ENCODE data around the gene MYO5B.
A peak's percentile ranks its signal among the peaks of the same experiment; 100 is the strongest.
"Not testable (repeated sequence)": the region's sequence is repeated elsewhere in the genome, so short reads cannot be mapped to it uniquely, and the experiment has no call there.

The MYO5B gene

GRCh38 chr18:49842656-49843055, 352.3 kb downstream of the MYO5B start:
- H3K27me3 ChIP-seq (replicated peaks in 2 of 5; ENCODE audit: control insufficient read depth in 4 of 5, insufficient read depth in 5 of 5, low read length in 4 of 5) = peaks cover 0 to 2% (median 0%) of the 10 kb centered on the region in 5 experiments
- CTCF ChIA-PET = no interaction called here
- WGBS (ENCODE audit: insufficient coverage) = 100% methylated on average over 4 of the region's 4 CpGs

GRCh38 chr18:49841236-49842217, 353.4 kb downstream of the MYO5B start:
- Histone ChIP-seq H3K27me3 (replicated peaks in 2 of 5; ENCODE audit: control insufficient read depth in 4 of 5, insufficient read depth in 5 of 5, low read length in 4 of 5) (peaks cover 0 to 7% (median 0%) of the 10 kb centered on the region in 5 experiments), H3K36me3 (ENCODE audit: control insufficient read depth in 4 of 4, insufficient read depth in 4 of 4, low read length in 3 of 4) (no peaks in the 10 kb centered on the region), H3K9me3 (ENCODE audit: control extremely low read depth in 1 of 5, control insufficient read depth in 4 of 5, insufficient read depth in 2 of 5, low read depth in 1 of 5, low read length in 4 of 5) (no peaks in the 10 kb centered on the region), H3K27ac (ENCODE audit: insufficient read depth in 1 of 2, low read depth in 1 of 2, low read length in 2 of 2, poor library complexity in 1 of 2, severe bottlenecking in 2 of 2) (no peak overlapping the region), H3K4me3 (ENCODE audit: control insufficient read depth in 1 of 7, extremely low read depth in 1 of 7, insufficient read depth in 4 of 7, low read depth in 2 of 7, low read length in 6 of 7) (no peak overlapping the region), H3K4me1 (ENCODE audit: control extremely low read depth in 1 of 4, control insufficient read depth in 4 of 4, insufficient read depth in 4 of 4, low read length in 3 of 4) (no peaks in the 10 kb centered on the region)
- CTCF ChIA-PET = interaction anchor here (0.9 to 1.0 kb wide), 2 partner anchors 10 to 11 kb away, joined by 3 read pairs; no protein-coding TSS in a partner anchor
- no peak for DNase-seq
- 94% methylated on average over 10 of the region's 12 CpGs for WGBS (ENCODE audit: insufficient coverage)
- POLR2A ChIA-PET = no interaction called here

More at GRCh38 chr18:49842656-49843055, 352.3 kb downstream of the MYO5B start:
- Histone ChIP-seq H3K9me3 (ENCODE audit: control extremely low read depth in 1 of 5, control insufficient read depth in 4 of 5, insufficient read depth in 2 of 5, low read depth in 1 of 5, low read length in 4 of 5) (no peaks in the 10 kb centered on the region), H3K36me3 (ENCODE audit: control insufficient read depth in 4 of 4, insufficient read depth in 4 of 4, low read length in 3 of 4) (no peaks in the 10 kb centered on the region), H3K4me1 (ENCODE audit: control extremely low read depth in 1 of 4, control insufficient read depth in 4 of 4, insufficient read depth in 4 of 4, low read length in 3 of 4) (no peaks in the 10 kb centered on the region), H3K4me3 (ENCODE audit: control insufficient read depth in 1 of 7, extremely low read depth in 1 of 7, insufficient read depth in 4 of 7, low read depth in 2 of 7, low read length in 6 of 7) (no peak overlapping the region), H3K27ac (ENCODE audit: insufficient read depth in 1 of 2, low read depth in 1 of 2, low read length in 2 of 2, poor library complexity in 1 of 2, severe bottlenecking in 2 of 2) (no peak overlapping the region)
- DNase-seq = no peak
- POLR2A ChIA-PET = no interaction called here

- H3K4me3 ChIP-seq (ENCODE audit: control insufficient read depth in 1 of 7, extremely low read depth in 1 of 7, insufficient read depth in 4 of 7, low read depth in 2 of 7, low read length in 6 of 7) = no peak overlapping the region
- no peaks in the 10 kb centered on the region for H3K36me3 ChIP-seq (ENCODE audit: control insufficient read depth in 4 of 4, insufficient read depth in 4 of 4, low read length in 3 of 4)
- no peaks in the 10 kb centered on the region for H3K4me1 ChIP-seq (ENCODE audit: control extremely low read depth in 1 of 4, control insufficient read depth in 4 of 4, insufficient read depth in 4 of 4, low read length in 3 of 4)
- H3K27me3 ChIP-seq (replicated peaks in 2 of 5; ENCODE audit: control insufficient read depth in 4 of 5, insufficient read depth in 5 of 5, low read length in 4 of 5) = peaks cover 0 to 8% (median 0%) of the 10 kb centered on the region in 5 experiments
- no peaks in the 10 kb centered on the region for H3K9me3 ChIP-seq (ENCODE audit: control extremely low read depth in 1 of 5, control insufficient read depth in 4 of 5, insufficient read depth in 2 of 5, low read depth in 1 of 5, low read length in 4 of 5)
- no peak for DNase-seq
- WGBS (ENCODE audit: insufficient coverage) = 96% methylated on average over 8 of the region's 8 CpGs
- ChIA-PET POLR2A (no interaction called here), CTCF (no interaction called here)
- H3K27ac ChIP-seq (ENCODE audit: insufficient read depth in 1 of 2, low read depth in 1 of 2, low read length in 2 of 2, poor library complexity in 1 of 2, severe bottlenecking in 2 of 2) = no peak overlapping the region
Observed at GRCh38 chr18:49839012-49839411, 355.9 kb downstream of the MYO5B start.

DNA sequence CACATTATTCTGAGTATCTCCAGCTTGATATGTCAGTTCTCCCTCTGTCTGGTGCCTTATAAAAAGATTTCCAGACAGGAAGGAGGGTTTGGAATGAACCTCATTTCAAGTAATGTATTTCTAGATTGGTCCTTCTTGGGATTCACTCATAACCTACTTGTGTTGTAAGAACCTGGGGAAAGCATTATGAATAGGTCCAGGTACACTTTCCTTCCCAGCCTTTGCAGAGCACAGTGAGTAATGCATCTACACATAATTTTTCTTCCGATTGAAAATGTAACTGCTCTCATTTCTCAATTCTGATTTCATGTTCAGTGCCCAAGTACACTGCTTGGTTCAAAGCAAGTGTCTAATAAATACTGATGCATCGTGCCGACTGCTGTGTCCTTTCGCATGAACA, 356.6 kb downstream of the MYO5B start:
- POLR2A ChIA-PET = no interaction called here

DNA sequence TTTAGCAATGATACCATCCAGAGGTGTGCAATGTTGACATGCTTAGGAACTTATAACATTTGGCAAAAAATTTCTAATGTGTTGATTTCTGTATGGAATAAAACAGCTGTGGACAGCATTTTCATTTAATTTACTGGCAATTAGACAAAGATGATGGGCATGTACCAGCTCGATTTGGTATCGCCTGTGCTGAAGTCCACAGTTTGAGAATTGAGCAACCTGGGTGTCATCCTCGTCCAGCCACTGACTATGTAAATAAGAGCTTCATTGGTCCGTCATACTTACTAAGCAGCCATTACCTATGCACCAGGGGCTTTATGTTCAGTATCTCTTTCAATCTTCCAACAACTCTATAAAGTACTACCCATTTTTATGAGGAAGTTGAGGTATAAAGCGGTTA, 357.1 kb downstream of the MYO5B start:
- POLR2A ChIA-PET = no interaction called here

More for the DNA sequence above, 356.6 kb downstream of the MYO5B start:
- 100% methylated on average over 2 of the region's 4 CpGs for WGBS (ENCODE audit: insufficient coverage)
- H3K36me3 ChIP-seq (ENCODE audit: control insufficient read depth in 4 of 4, insufficient read depth in 4 of 4, low read length in 3 of 4) = no peaks in the 10 kb centered on the region
- H3K27ac ChIP-seq (ENCODE audit: insufficient read depth in 1 of 2, low read depth in 1 of 2, low read length in 2 of 2, poor library complexity in 1 of 2, severe bottlenecking in 2 of 2) = no peak overlapping the region
- CTCF ChIA-PET = no interaction called here
- H3K4me1 ChIP-seq (ENCODE audit: control extremely low read depth in 1 of 4, control insufficient read depth in 4 of 4, insufficient read depth in 4 of 4, low read length in 3 of 4) = no peaks in the 10 kb centered on the region
- H3K27me3 ChIP-seq (replicated peaks in 2 of 5; ENCODE audit: control insufficient read depth in 4 of 5, insufficient read depth in 5 of 5, low read length in 4 of 5) = peaks cover 0 to 8% (median 0%) of the 10 kb centered on the region in 5 experiments
- H3K4me3 ChIP-seq (ENCODE audit: control insufficient read depth in 1 of 7, extremely low read depth in 1 of 7, insufficient read depth in 4 of 7, low read depth in 2 of 7, low read length in 6 of 7) = no peak overlapping the region
- no peak for DNase-seq
- H3K9me3 ChIP-seq (ENCODE audit: control extremely low read depth in 1 of 5, control insufficient read depth in 4 of 5, insufficient read depth in 2 of 5, low read depth in 1 of 5, low read length in 4 of 5) = no peaks in the 10 kb centered on the region

DNA sequence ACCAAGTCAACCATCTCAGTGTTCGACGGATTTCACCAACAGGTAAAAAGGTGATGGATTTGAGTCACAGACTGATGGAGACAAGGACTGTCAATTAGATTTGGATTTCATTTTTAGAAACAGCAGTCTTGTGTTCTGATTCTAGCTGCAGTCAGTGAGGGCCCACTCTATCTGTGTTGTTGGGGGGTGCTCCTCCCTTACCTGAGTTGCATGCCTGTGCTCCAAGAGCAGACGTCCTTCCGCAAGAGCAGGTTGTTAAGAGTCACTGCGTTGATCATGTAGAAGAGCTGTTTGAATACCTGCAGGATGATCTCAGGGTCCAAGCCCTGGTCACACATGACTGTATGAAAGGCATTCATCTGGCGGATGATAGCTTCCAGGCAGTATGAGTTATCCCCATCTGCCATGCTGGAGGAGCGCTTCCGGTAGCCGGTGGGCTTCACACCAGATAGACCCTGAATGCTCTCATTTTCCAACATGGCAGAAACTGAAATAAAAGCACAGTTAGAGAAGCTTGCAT, 357.6 kb downstream of the MYO5B start:
- POLR2A ChIA-PET; H3K27ac ChIP-seq (ENCODE audit: insufficient read depth in 1 of 2, low read depth in 1 of 2, low read length in 2 of 2, poor library complexity in 1 of 2, severe bottlenecking in 2 of 2); H3K4me1 ChIP-seq (ENCODE audit: control extremely low read depth in 1 of 4, control insufficient read depth in 4 of 4, insufficient read depth in 4 of 4, low read length in 3 of 4); H3K4me3 ChIP-seq (ENCODE audit: control insufficient read depth in 1 of 7, extremely low read depth in 1 of 7, insufficient read depth in 4 of 7, low read depth in 2 of 7, low read length in 6 of 7); DNase-seq; H3K9me3 ChIP-seq (ENCODE audit: control extremely low read depth in 1 of 5, control insufficient read depth in 4 of 5, insufficient read depth in 2 of 5, low read depth in 1 of 5, low read length in 4 of 5); H3K27me3 ChIP-seq (replicated peaks in 2 of 5; ENCODE audit: control insufficient read depth in 4 of 5, insufficient read depth in 5 of 5, low read length in 4 of 5); CTCF ChIA-PET; H3K36me3 ChIP-seq (ENCODE audit: control insufficient read depth in 4 of 4, insufficient read depth in 4 of 4, low read length in 3 of 4): not testable (repeated sequence)
- 98% methylated on average over 6 of the region's 9 CpGs for WGBS (ENCODE audit: insufficient coverage)

More for the DNA sequence above, 357.1 kb downstream of the MYO5B start:
- Histone ChIP-seq H3K4me1 (ENCODE audit: control extremely low read depth in 1 of 4, control insufficient read depth in 4 of 4, insufficient read depth in 4 of 4, low read length in 3 of 4) (no peaks in the 10 kb centered on the region), H3K27ac (ENCODE audit: insufficient read depth in 1 of 2, low read depth in 1 of 2, low read length in 2 of 2, poor library complexity in 1 of 2, severe bottlenecking in 2 of 2) (no peak overlapping the region), H3K4me3 (ENCODE audit: control insufficient read depth in 1 of 7, extremely low read depth in 1 of 7, insufficient read depth in 4 of 7, low read depth in 2 of 7, low read length in 6 of 7) (no peak overlapping the region), H3K9me3 (ENCODE audit: control extremely low read depth in 1 of 5, control insufficient read depth in 4 of 5, insufficient read depth in 2 of 5, low read depth in 1 of 5, low read length in 4 of 5) (no peaks in the 10 kb centered on the region), H3K36me3 (ENCODE audit: control insufficient read depth in 4 of 4, insufficient read depth in 4 of 4, low read length in 3 of 4) (no peaks in the 10 kb centered on the region), H3K27me3 (replicated peaks in 2 of 5; ENCODE audit: control insufficient read depth in 4 of 5, insufficient read depth in 5 of 5, low read length in 4 of 5) (peaks cover 0 to 8% (median 0%) of the 10 kb centered on the region in 5 experiments)
- CTCF ChIA-PET = no interaction called here
- 95% methylated on average over 3 of the region's 5 CpGs for WGBS (ENCODE audit: insufficient coverage)
- DNase-seq = peak in 1 of 3 donors; percentile 1

DNA sequence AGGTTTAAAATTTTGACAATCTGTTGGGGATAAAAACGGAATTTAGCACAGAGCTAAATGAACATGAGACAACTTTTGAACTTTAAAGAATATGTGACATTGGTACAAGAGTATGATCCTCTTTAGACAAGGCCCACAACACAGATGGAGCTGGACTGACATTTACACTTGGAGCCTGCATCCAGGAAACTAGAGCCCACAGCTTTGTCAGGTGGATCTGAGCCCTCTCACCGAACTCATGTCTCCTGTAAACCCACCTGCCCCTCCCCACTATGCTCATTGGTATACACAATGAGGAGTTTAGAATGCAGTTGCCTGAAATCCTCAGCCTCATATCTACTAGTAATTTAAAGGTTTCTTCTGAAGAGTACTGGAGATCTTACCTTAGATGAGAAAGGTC, 359.5 kb downstream of the MYO5B start:
- H3K9me3 ChIP-seq (ENCODE audit: control extremely low read depth in 1 of 5, control insufficient read depth in 4 of 5, insufficient read depth in 2 of 5, low read depth in 1 of 5, low read length in 4 of 5) = peaks cover 0 to 5% (median 3%) of the 10 kb centered on the region in 5 experiments
- no peaks in the 10 kb centered on the region for H3K36me3 ChIP-seq (ENCODE audit: control insufficient read depth in 4 of 4, insufficient read depth in 4 of 4, low read length in 3 of 4)
- DNase-seq = no peak
- H3K27ac ChIP-seq (ENCODE audit: insufficient read depth in 1 of 2, low read depth in 1 of 2, low read length in 2 of 2, poor library complexity in 1 of 2, severe bottlenecking in 2 of 2) = no peak overlapping the region
- H3K27me3 ChIP-seq (replicated peaks in 2 of 5; ENCODE audit: control insufficient read depth in 4 of 5, insufficient read depth in 5 of 5, low read length in 4 of 5) = peaks cover 0 to 8% (median 0%) of the 10 kb centered on the region in 5 experiments
- ChIA-PET CTCF (no interaction called here), POLR2A (no interaction called here)
- no peaks in the 10 kb centered on the region for H3K4me1 ChIP-seq (ENCODE audit: control extremely low read depth in 1 of 4, control insufficient read depth in 4 of 4, insufficient read depth in 4 of 4, low read length in 3 of 4)
- WGBS (ENCODE audit: insufficient coverage) = no CpG with 5 or more reads among the region's 2 CpGs
- no peak overlapping the region for H3K4me3 ChIP-seq (ENCODE audit: control insufficient read depth in 1 of 7, extremely low read depth in 1 of 7, insufficient read depth in 4 of 7, low read depth in 2 of 7, low read length in 6 of 7)
